ENCODE data around the gene PDZRN3. TPM values are rescaled to one million over a fixed set of nuclear protein-coding genes. Genes with fewer than 3 reads are reported as not detected.

Gene PDZRN3
- total and polyA plus RNA-seq, 4 donors: 0.69 to 1.8 (median 0.92) TPM

GRCh38 chr3:73540969-73541740 lies 83.6 kb downstream of the PDZRN3 start:
- WGBS: 85% methylated on average over 1 of the region's 1 CpG
- DNase-seq (ENCODE audit: low spot score): no peak
- Histone ChIP-seq H3K36me3 (ENCODE audit: control insufficient read depth in 4 of 4, insufficient read depth in 3 of 4, low read depth in 1 of 4, low read length in 3 of 4) (no peaks in the 10 kb centered on the region), H3K27me3 (ENCODE audit: control insufficient read depth in 4 of 4, insufficient read depth in 4 of 4, low read length in 3 of 4) (no peaks in the 10 kb centered on the region), H3K9me3 (ENCODE audit: control insufficient read depth in 4 of 4, low read length in 3 of 4) (no peaks in the 10 kb centered on the region), H3K4me3 (ENCODE audit: low read depth in 1 of 3, low read length in 3 of 3) (no peak overlapping the region), H3K9ac (ENCODE audit: low read depth in 1 of 2, low read length in 2 of 2) (no peak overlapping the region), H3K27ac (ENCODE audit: low read depth in 1 of 2, low read length in 2 of 2) (no peak overlapping the region), H3K4me1 (ENCODE audit: control insufficient read depth in 4 of 4, insufficient read depth in 4 of 4, low read length in 3 of 4) (no peaks in the 10 kb centered on the region)
- TF ChIP-seq JUND (IDR thresholded peaks at IDR 0.05) (no peak), REST (IDR thresholded peaks at IDR 0.05) (no peak), YY1 (IDR thresholded peaks at IDR 0.05) (no peak), HNF4A (conservative IDR thresholded peaks at IDR 0.05) (no peak)

GRCh38 chr3:73538486-73538885 lies 86.3 kb downstream of the PDZRN3 start:
- Histone ChIP-seq H3K27ac (ENCODE audit: low read depth in 1 of 2, low read length in 2 of 2) (no peak overlapping the region), H3K9ac (ENCODE audit: low read depth in 1 of 2, low read length in 2 of 2) (no peak overlapping the region), H3K27me3 (ENCODE audit: control insufficient read depth in 4 of 4, insufficient read depth in 4 of 4, low read length in 3 of 4) (no peaks in the 10 kb centered on the region), H3K36me3 (ENCODE audit: control insufficient read depth in 4 of 4, insufficient read depth in 3 of 4, low read depth in 1 of 4, low read length in 3 of 4) (no peaks in the 10 kb centered on the region), H3K9me3 (ENCODE audit: control insufficient read depth in 4 of 4, low read length in 3 of 4) (no peaks in the 10 kb centered on the region), H3K4me1 (ENCODE audit: control insufficient read depth in 4 of 4, insufficient read depth in 4 of 4, low read length in 3 of 4) (no peaks in the 10 kb centered on the region), H3K4me3 (ENCODE audit: low read depth in 1 of 3, low read length in 3 of 3) (no peak overlapping the region)
- WGBS: 77% methylated on average over 2 of the region's 2 CpGs
- DNase-seq (ENCODE audit: low spot score): no peak
- no peak for TF ChIP-seq FOXA2 (IDR thresholded peaks at IDR 0.05)
- TF ChIP-seq RAD21 (IDR thresholded peaks at IDR 0.05): no peak
- no peak for TF ChIP-seq HNF4G (IDR thresholded peaks at IDR 0.05)
- no peak for TF ChIP-seq ATF3 (IDR thresholded peaks at IDR 0.05)
- TF ChIP-seq GABPA (IDR thresholded peaks at IDR 0.05 in 1 of 2, conservative IDR thresholded peaks at IDR 0.05 in 1 of 2): no peak
- no peak for TF ChIP-seq FOXA1 (IDR thresholded peaks at IDR 0.05)
- TF ChIP-seq MAX (IDR thresholded peaks at IDR 0.05): no peak
- TF ChIP-seq EGR1 (IDR thresholded peaks at IDR 0.05; ENCODE audit: low read depth in 2 of 2): no peak
- no peak for TF ChIP-seq ZBTB33 (IDR thresholded peaks at IDR 0.05)
